Stomach smooth muscle (tissue), 2 donors: ENCODE results near the gene IFITM5.
"Not testable (repeated sequence)": the region's sequence is repeated elsewhere in the genome, so short reads cannot be mapped to it uniquely, and the experiment has no call there.

Experiments
- H3K27ac ChIP-seq: one replicate; pipeline ENCODE4 v1.7.0; 2013; ENCODE audit warnings: mild to moderate bottlenecking, low read length, inconsistent platforms
- H3K27me3 ChIP-seq, 2 donors: one replicate each; pipeline ENCODE4 v1.7.0; 2013; ENCODE audit warnings: low read length in 2 of 2; ENCODE audit not compliant: insufficient read depth in 2 of 2, control insufficient read depth in 1 of 2
- H3K36me3 ChIP-seq, 2 donors: one replicate each; pipeline ENCODE4 v1.7.0; 2013; ENCODE audit warnings: low read length in 2 of 2; ENCODE audit not compliant: control insufficient read depth in 2 of 2, insufficient read depth in 2 of 2
- H3K4me1 ChIP-seq: one replicate; pipeline ENCODE4 v1.7.0; 2013; ENCODE audit warnings: low read length; ENCODE audit not compliant: control insufficient read depth, insufficient read depth
- H3K4me3 ChIP-seq, 2 donors: one replicate each; pipeline ENCODE4 v1.7.0; 2013; ENCODE audit warnings: low read length in 2 of 2
- H3K9ac ChIP-seq, 2 donors: one replicate each; pipeline ENCODE4 v1.7.0; 2013; ENCODE audit warnings: low read length in 2 of 2, mild to moderate bottlenecking in 1 of 2
- H3K9me3 ChIP-seq, 2 donors: one replicate each; pipeline ENCODE4 v1.7.0; 2013; ENCODE audit warnings: low read length in 2 of 2; ENCODE audit not compliant: control insufficient read depth in 2 of 2
- donor health status: healthy.
- donor health status: Pancreatic carcinoma.

The IFITM5 gene

GRCh38 chr11:279040-279965 lies 20.0 kb downstream of the IFITM5 start:
- Histone ChIP-seq H3K9ac (no peak overlapping the region), H3K27me3 (peaks cover 41 to 51% of the 10 kb centered on the region in 2 donors), H3K4me3 (no peak overlapping the region), H3K4me1 (peaks cover 19% of the 10 kb centered on the region), H3K9me3 (no peaks in the 10 kb centered on the region), H3K36me3 (no peaks in the 10 kb centered on the region), H3K27ac (no peak overlapping the region)

GRCh38 chr11:278001-278951 lies 21.1 kb downstream of the IFITM5 start, which contains the start of gene NLRP6:
TSS of gene NLRP6 (plus strand) at chr11:278407. CDS start at chr11:278570, 163 bp downstream.
- Histone ChIP-seq H3K27ac (no peak within 1 kb of the TSS), H3K27me3 (peaks cover 36 to 46% of the 10 kb centered on the region in 2 donors), H3K36me3 (no peaks in the 10 kb centered on the region), H3K4me1 (peaks cover 19% of the 10 kb centered on the region), H3K4me3 (no peak within 1 kb of the TSS), H3K9ac (no peak within 1 kb of the TSS), H3K9me3 (no peaks in the 10 kb centered on the region)

- no peaks in the 10 kb centered on the region for H3K9me3 ChIP-seq
- H3K4me3 ChIP-seq = no peak overlapping the region
- H3K4me1 ChIP-seq = peaks cover 16% of the 10 kb centered on the region
- peaks cover 18 to 27% of the 10 kb centered on the region in 2 donors for H3K27me3 ChIP-seq
- H3K27ac ChIP-seq = no peak overlapping the region
- H3K36me3 ChIP-seq = no peaks in the 10 kb centered on the region
- H3K9ac ChIP-seq = no peak overlapping the region
Observed at GRCh38 chr11:276219-276618, 23.1 kb downstream of the IFITM5 start.

- no peaks in the 10 kb centered on the region for H3K9me3 ChIP-seq
- no peak overlapping the region for H3K4me3 ChIP-seq
- peaks cover 7 to 8% of the 10 kb centered on the region in 2 donors for H3K27me3 ChIP-seq
- no peak overlapping the region for H3K9ac ChIP-seq
- no peaks in the 10 kb centered on the region for H3K36me3 ChIP-seq
- H3K27ac ChIP-seq = no peak overlapping the region
- no peaks in the 10 kb centered on the region for H3K4me1 ChIP-seq
Observed at GRCh38 chr11:272931-273198, 26.5 kb downstream of the IFITM5 start.

GRCh38 chr11:272195-272930 lies 27.0 kb downstream of the IFITM5 start:
- Histone ChIP-seq H3K36me3 (no peaks in the 10 kb centered on the region), H3K4me3 (no peak overlapping the region), H3K9me3 (no peaks in the 10 kb centered on the region), H3K27ac (no peak overlapping the region), H3K9ac (no peak overlapping the region), H3K4me1 (no peaks in the 10 kb centered on the region), H3K27me3 (peaks cover 7 to 8% of the 10 kb centered on the region in 2 donors)

GRCh38 chr11:271319-271715 lies 28.0 kb downstream of the IFITM5 start:
- no peak overlapping the region for H3K4me3 ChIP-seq
- H3K27me3 ChIP-seq = peaks cover 7 to 8% of the 10 kb centered on the region in 2 donors

GRCh38 chr11:270451-271318 lies 28.6 kb downstream of the IFITM5 start:
- no peaks in the 10 kb centered on the region for H3K4me1 ChIP-seq
- no peaks in the 10 kb centered on the region for H3K36me3 ChIP-seq
- H3K9ac ChIP-seq = no peak overlapping the region
- peaks cover 7 to 8% of the 10 kb centered on the region in 2 donors for H3K27me3 ChIP-seq
- no peaks in the 10 kb centered on the region for H3K9me3 ChIP-seq
- H3K4me3 ChIP-seq = no peak overlapping the region
- no peak overlapping the region for H3K27ac ChIP-seq

More at GRCh38 chr11:271319-271715, 28.0 kb downstream of the IFITM5 start:
- Histone ChIP-seq H3K4me1 (no peaks in the 10 kb centered on the region), H3K9me3 (no peaks in the 10 kb centered on the region), H3K36me3 (no peaks in the 10 kb centered on the region), H3K27ac (no peak overlapping the region), H3K9ac (no peak overlapping the region)

GRCh38 chr11:269146-269890 lies 30.0 kb downstream of the IFITM5 start:
- Histone ChIP-seq H3K9ac (no peak overlapping the region), H3K4me3 (no peak overlapping the region), H3K4me1 (no peaks in the 10 kb centered on the region), H3K9me3 (no peaks in the 10 kb centered on the region), H3K27ac (no peak overlapping the region), H3K36me3 (no peaks in the 10 kb centered on the region), H3K27me3 (peaks cover 7 to 8% of the 10 kb centered on the region in 2 donors)

GRCh38 chr11:268716-269145 lies 30.6 kb downstream of the IFITM5 start:
- H3K27me3 ChIP-seq, H3K27ac ChIP-seq, H3K9ac ChIP-seq, H3K36me3 ChIP-seq, H3K4me1 ChIP-seq, H3K9me3 ChIP-seq, H3K4me3 ChIP-seq: not testable (repeated sequence)
